Measurements from ENCODE around the gene FKBP1A. TPM values are rescaled to one million over a fixed set of nuclear protein-coding genes. Genes with fewer than 3 reads are reported as not detected.

FKBP1A gene
- total RNA-seq, 2 donors from 2014 or later: 307 to 310 TPM

- Histone ChIP-seq H3K9me3 (no peaks in the 10 kb centered on the region), H3K27ac (no peak overlapping the region), H3K9ac (ENCODE audit: low read depth in 2 of 2, low read length in 2 of 2) (no peak overlapping the region), H3K4me1 (no peaks in the 10 kb centered on the region), H3K4me3 (no peak overlapping the region), H3K36me3 (no peaks in the 10 kb centered on the region), H3K27me3 (no peaks in the 10 kb centered on the region)
- no peak for TF ChIP-seq CTCF (IDR thresholded peaks at IDR 0.05)
- intact Hi-C loops (cut with DNase I): no loop called here
- peak; percentile 7 for DNase-seq
Measured at GRCh38 chr20:1341561-1342265, 51.1 kb downstream of the FKBP1A start.

GRCh38 chr20:1338801-1339200, 54.1 kb downstream of the FKBP1A start:
- intact Hi-C loops (cut with DNase I): no loop called here
- no peaks in the 10 kb centered on the region for H3K4me1 ChIP-seq
- no peaks in the 10 kb centered on the region for H3K9me3 ChIP-seq
- DNase-seq: no peak
- no peak overlapping the region for H3K27ac ChIP-seq
- H3K36me3 ChIP-seq: no peaks in the 10 kb centered on the region
- H3K27me3 ChIP-seq: no peaks in the 10 kb centered on the region
- TF ChIP-seq CTCF (IDR thresholded peaks at IDR 0.05): no peak
- H3K4me3 ChIP-seq: no peak overlapping the region
- no peak overlapping the region for H3K9ac ChIP-seq (ENCODE audit: low read depth in 2 of 2, low read length in 2 of 2)

- no peak overlapping the region for H3K27ac ChIP-seq
- no peaks in the 10 kb centered on the region for H3K4me1 ChIP-seq
- no peak overlapping the region for H3K9ac ChIP-seq (ENCODE audit: low read depth in 2 of 2, low read length in 2 of 2)
- no peaks in the 10 kb centered on the region for H3K9me3 ChIP-seq
- DNase-seq: no peak
- intact Hi-C loops (cut with DNase I): no loop called here
- no peaks in the 10 kb centered on the region for H3K36me3 ChIP-seq
- TF ChIP-seq CTCF (IDR thresholded peaks at IDR 0.05): no peak
- H3K27me3 ChIP-seq: no peaks in the 10 kb centered on the region
- H3K4me3 ChIP-seq: no peak overlapping the region
Measured at GRCh38 chr20:1338096-1338495, 54.8 kb downstream of the FKBP1A start.

GRCh38 chr20:1337441-1337840, 55.4 kb downstream of the FKBP1A start:
- intact Hi-C loops (cut with DNase I): no loop called here
- no peak for TF ChIP-seq CTCF (IDR thresholded peaks at IDR 0.05)

GRCh38 chr20:1336699-1337367, 56.0 kb downstream of the FKBP1A start:
- Histone ChIP-seq H3K36me3 (no peaks in the 10 kb centered on the region), H3K9me3 (no peaks in the 10 kb centered on the region), H3K9ac (ENCODE audit: low read depth in 2 of 2, low read length in 2 of 2) (peak overlapping the region in 1 of 2 donors; percentile 6), H3K27me3 (no peaks in the 10 kb centered on the region), H3K27ac (no peak overlapping the region), H3K4me3 (no peak overlapping the region), H3K4me1 (no peaks in the 10 kb centered on the region)
- peak; percentile 58 for DNase-seq
- no peak for TF ChIP-seq CTCF (IDR thresholded peaks at IDR 0.05)
- intact Hi-C loops (cut with DNase I): no loop called here

More at GRCh38 chr20:1337441-1337840, 55.4 kb downstream of the FKBP1A start:
- Histone ChIP-seq H3K27me3 (no peaks in the 10 kb centered on the region), H3K9ac (ENCODE audit: low read depth in 2 of 2, low read length in 2 of 2) (no peak overlapping the region), H3K4me3 (no peak overlapping the region), H3K27ac (no peak overlapping the region), H3K9me3 (no peaks in the 10 kb centered on the region), H3K36me3 (no peaks in the 10 kb centered on the region), H3K4me1 (no peaks in the 10 kb centered on the region)
- no peak for DNase-seq
